Activated gamma-delta T cell treated with anti-CD3 and anti-CD28 coated beads, Interleukin-2, amount 50 U/mL, for 16 hours (primary cell): ENCODE results near the gene TICRR.

Source experiments
- DNase-seq: peaks from one replicate; pipeline ENCODE4 v3.0.0-alpha.2; 2020; ENCODE audit warnings: low read depth

TICRR gene

DNA sequence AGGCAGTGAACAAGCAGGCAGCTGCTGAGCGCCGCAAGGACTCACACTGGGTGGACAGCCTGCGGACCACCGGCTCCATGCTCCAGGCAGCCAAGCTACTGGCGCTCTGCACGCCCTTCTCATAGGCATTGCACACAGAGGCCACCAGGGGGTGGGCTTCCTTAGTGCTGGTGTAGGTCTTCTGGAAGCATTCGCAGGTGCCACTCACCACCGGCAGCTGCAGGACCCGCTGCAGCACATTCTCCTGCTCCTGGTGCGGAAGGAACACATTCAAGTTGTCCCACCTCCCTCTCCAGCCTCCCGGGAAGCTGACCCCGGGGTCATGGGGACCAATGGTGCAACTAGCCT is 97.9 kb downstream of the TICRR start:
- no peak for DNase-seq

DNA sequence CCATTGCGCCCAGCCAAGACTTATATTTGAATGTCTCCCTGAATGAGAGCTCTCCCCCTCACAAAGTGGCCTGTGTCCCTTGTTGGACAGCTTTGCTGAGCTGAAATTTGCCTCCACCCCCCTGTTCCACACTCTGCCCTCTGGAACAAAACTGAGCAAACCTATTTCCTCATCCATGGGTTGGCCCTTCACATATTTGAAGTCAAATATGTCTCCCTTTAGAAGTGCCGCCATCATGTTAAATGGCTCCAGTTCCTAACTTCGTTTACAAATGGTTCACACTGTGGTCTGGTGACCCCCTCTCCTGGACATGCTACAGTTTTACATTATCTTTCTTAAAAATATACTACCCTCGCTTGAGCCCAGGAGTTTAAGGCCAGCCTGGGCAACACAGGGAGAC is 99.3 kb downstream of the TICRR start:
- DNase-seq = no peak

DNA sequence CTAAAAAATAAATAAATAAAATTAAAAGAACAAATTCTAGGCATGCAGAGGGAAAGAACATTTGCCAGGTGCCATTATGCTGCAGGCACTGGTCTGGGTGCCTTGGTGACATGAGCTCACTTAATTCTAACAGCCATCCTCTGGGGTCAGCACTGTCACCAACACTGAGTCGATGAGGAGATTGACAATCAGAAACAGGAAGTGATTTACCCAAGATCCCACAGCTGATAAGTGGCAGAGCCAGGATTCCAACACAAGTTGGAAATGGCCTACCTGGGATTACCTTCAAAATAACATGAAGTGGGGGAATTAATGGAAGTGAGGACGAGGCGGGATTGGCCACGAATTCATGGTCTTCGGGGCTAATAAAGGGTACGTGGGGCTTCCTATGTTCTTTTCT is 100.3 kb downstream of the TICRR start:
- no peak for DNase-seq

DNA sequence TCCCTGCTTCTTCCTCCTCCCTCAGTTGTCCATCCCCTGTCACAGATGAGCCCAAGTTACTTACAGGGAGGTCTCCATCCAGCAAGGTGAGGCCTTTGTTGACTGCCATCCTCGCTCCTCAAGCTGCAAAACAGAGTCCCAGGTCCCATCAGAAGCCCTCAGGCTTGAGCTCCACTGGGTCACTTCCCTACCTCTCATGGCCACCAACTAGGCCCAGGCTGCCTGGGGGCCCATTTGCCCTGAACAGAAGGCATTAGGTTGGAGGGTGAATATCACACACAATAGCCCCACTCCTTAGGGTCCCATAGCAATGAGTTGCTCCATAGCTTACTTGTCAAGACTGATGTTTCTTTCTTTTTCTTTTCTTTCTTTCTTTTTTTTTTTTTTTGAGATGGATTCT is 102.1 kb downstream of the TICRR start:
- DNase-seq = no peak
